Panc1 (cell line): ENCODE results near the gene CNTN5. TPM values are rescaled to one million over a fixed set of nuclear protein-coding genes. Genes with fewer than 3 reads are reported as not detected.

Experiments used
- ATAC-seq: fragments of 200-7000 bp; cut with Tn5 transposase; 2 replicates; pipeline ENCODE4 v1.9.1; 2020; ENCODE audit warnings: mild to moderate bottlenecking, moderate library complexity
- BruUV-seq: library from RNA; stranded (reverse); fragments of 400-500 nt; replicated peaks from 2 replicates; lab custom pipeline; 2021; lab: Mats Ljungman, UMichigan
- CTCF ChIA-PET: fragments of 300-600 bp; sonication (Branson Sonifier 250); formaldehyde crosslinking; loops from one replicate; lab custom pipeline; 2022; ENCODE audit warnings: antibody characterized with exemption; lab: Charles Lee
- POLR2A ChIA-PET: fragments of 300-600 bp; sonication (Branson Sonifier 250); formaldehyde crosslinking; loops from one replicate; lab custom pipeline; 2022; ENCODE audit warnings: antibody characterized with exemption; lab: Charles Lee
- DNase-seq: peaks from one replicate; pipeline ENCODE4 v3.0.0-alpha.2; 2010; ENCODE audit warnings: low read depth, low spot score
- H3K27ac ChIP-seq: 2 replicates; pipeline ENCODE4 v1.5.1; 2011; ENCODE audit warnings: mild to moderate bottlenecking, low read length, inconsistent platforms
- H3K27me3 ChIP-seq: fragments of 200-500 bp; sonication (Bioruptor generic); 2 replicates; pipeline ENCODE4 v1.6.0; 2014; ENCODE audit warnings: low read length, inconsistent platforms; ENCODE audit not compliant: control insufficient read depth, insufficient read depth
- H3K36me3 ChIP-seq: fragments of 200-500 bp; sonication (Bioruptor generic); 2 replicates; pipeline ENCODE4 v1.5.1; 2014; ENCODE audit warnings: inconsistent platforms, mild to moderate bottlenecking, low read length, moderate library complexity; ENCODE audit not compliant: control insufficient read depth, insufficient read depth
- H3K4me1 ChIP-seq: 2 replicates; pipeline ENCODE4 v1.5.1; 2011; ENCODE audit warnings: inconsistent platforms, mild to moderate bottlenecking, low read length, moderate library complexity; ENCODE audit not compliant: control insufficient read depth, insufficient read depth
- H3K4me3 ChIP-seq, 2 experiments: 2 replicates each; pipeline ENCODE4 v1.5.1; 2011 to 2012; ENCODE audit warnings: low read depth in 2 of 2, low read length in 2 of 2, mild to moderate bottlenecking in 2 of 2, inconsistent platforms in 1 of 2, moderate library complexity in 1 of 2
- H3K9me3 ChIP-seq: fragments of 200-500 bp; sonication (Bioruptor generic); 2 replicates; pipeline ENCODE4 v1.5.1; 2014; ENCODE audit warnings: low read depth, mild to moderate bottlenecking, inconsistent platforms, low read length, moderate library complexity; ENCODE audit not compliant: control insufficient read depth, insufficient read depth
- POLR2AphosphoS5 ChIP-seq: IDR thresholded peaks from 2 replicates; pipeline ENCODE4 v1.6.1; 2012; ENCODE audit warnings: mild to moderate bottlenecking, low read depth, low read length, moderate library complexity
- SIN3A ChIP-seq: IDR thresholded peaks from 2 replicates; pipeline ENCODE4 v1.6.1; 2012; ENCODE audit warnings: low read depth, mild to moderate bottlenecking, low read length, moderate library complexity, borderline replicate concordance; ENCODE audit not compliant: insufficient read depth
- TCF7L2 ChIP-seq: IDR thresholded peaks from 2 replicates; pipeline ENCODE4 v1.6.1; 2011; ENCODE audit warnings: mild to moderate bottlenecking, low read depth, low read length, inconsistent platforms
- in situ Hi-C: cut with HindIII; loops from 2 replicates; pipeline ENCODE4 v1.10.0; 2016; ENCODE audit warnings: low sequenced_read_pairs, low pct_unique_long_range_greater_than_20kb
- intact Hi-C: fragments of 100-400 bp; cut with micrococcal nuclease; formaldehyde crosslinking; loops from one replicate; pipeline ENCODE4 v1.10.0; 2022; ENCODE audit not compliant: unreplicated experiment
- total RNA-seq: library from RNA; stranded (reverse); gene quantifications from one replicate; pipeline ENCODE4 v1.2.1, GENCODE V29; 2021; ENCODE audit not compliant: unreplicated experiment
- TF ChIP-seq, protein P1 (sequence below): fragments of 450-650 bp; IDR thresholded peaks from 2 replicates; pipeline ENCODE4 v1.5.1; 2017; ENCODE audit warnings: mild to moderate bottlenecking
- TF ChIP-seq, protein P2 (sequence below), 2 experiments: IDR thresholded peaks; 2 replicates each; pipeline ENCODE4 v1.6.1; 2011 to 2012; ENCODE audit warnings: low read depth in 2 of 2, control low read depth in 1 of 2, low read length in 1 of 2, mild to moderate bottlenecking in 1 of 2, moderate library complexity in 1 of 2; ENCODE audit not compliant: insufficient read depth in 1 of 2

The CNTN5 gene
- total RNA-seq, 1 experiment from 2014 or later = not detected

DNA sequence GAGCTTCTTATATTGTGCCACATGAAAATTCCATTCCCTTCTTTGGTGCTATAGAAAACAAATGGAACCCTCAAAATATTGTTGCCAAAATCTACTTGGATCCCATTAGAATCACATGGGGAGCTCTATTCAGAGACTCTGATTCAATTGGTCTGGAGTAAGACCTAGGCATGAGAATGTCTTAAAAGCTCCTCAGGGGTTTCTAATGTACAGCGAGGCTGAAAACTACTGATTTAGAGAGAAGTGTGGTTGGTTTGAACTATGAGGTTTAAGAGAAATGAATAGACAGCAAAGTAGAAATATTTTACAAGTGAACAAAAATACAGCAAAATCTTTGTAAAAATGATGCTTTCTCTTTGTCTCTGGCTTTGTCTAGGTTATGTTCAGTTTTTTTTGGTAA is 514.7 kb downstream of the CNTN5 start:
- TF ChIP-seq POLR2AphosphoS5 (no peak), TCF7L2 (no peak), SIN3A (no peak)
- TF ChIP-seq, protein P1, sequence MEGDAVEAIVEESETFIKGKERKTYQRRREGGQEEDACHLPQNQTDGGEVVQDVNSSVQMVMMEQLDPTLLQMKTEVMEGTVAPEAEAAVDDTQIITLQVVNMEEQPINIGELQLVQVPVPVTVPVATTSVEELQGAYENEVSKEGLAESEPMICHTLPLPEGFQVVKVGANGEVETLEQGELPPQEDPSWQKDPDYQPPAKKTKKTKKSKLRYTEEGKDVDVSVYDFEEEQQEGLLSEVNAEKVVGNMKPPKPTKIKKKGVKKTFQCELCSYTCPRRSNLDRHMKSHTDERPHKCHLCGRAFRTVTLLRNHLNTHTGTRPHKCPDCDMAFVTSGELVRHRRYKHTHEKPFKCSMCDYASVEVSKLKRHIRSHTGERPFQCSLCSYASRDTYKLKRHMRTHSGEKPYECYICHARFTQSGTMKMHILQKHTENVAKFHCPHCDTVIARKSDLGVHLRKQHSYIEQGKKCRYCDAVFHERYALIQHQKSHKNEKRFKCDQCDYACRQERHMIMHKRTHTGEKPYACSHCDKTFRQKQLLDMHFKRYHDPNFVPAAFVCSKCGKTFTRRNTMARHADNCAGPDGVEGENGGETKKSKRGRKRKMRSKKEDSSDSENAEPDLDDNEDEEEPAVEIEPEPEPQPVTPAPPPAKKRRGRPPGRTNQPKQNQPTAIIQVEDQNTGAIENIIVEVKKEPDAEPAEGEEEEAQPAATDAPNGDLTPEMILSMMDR = no peak
- TF ChIP-seq, protein P2, sequence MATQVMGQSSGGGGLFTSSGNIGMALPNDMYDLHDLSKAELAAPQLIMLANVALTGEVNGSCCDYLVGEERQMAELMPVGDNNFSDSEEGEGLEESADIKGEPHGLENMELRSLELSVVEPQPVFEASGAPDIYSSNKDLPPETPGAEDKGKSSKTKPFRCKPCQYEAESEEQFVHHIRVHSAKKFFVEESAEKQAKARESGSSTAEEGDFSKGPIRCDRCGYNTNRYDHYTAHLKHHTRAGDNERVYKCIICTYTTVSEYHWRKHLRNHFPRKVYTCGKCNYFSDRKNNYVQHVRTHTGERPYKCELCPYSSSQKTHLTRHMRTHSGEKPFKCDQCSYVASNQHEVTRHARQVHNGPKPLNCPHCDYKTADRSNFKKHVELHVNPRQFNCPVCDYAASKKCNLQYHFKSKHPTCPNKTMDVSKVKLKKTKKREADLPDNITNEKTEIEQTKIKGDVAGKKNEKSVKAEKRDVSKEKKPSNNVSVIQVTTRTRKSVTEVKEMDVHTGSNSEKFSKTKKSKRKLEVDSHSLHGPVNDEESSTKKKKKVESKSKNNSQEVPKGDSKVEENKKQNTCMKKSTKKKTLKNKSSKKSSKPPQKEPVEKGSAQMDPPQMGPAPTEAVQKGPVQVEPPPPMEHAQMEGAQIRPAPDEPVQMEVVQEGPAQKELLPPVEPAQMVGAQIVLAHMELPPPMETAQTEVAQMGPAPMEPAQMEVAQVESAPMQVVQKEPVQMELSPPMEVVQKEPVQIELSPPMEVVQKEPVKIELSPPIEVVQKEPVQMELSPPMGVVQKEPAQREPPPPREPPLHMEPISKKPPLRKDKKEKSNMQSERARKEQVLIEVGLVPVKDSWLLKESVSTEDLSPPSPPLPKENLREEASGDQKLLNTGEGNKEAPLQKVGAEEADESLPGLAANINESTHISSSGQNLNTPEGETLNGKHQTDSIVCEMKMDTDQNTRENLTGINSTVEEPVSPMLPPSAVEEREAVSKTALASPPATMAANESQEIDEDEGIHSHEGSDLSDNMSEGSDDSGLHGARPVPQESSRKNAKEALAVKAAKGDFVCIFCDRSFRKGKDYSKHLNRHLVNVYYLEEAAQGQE (IDR thresholded peaks at IDR 0.05; ENCODE audit: insufficient read depth in 1 of 2, low read depth in 2 of 2, low read length in 1 of 2) = no peak
- intact Hi-C loops (no loop called here), in situ Hi-C loops (no loop called here)
- ATAC-seq (no peak), DNase-seq (no peak)
- Histone ChIP-seq H3K27me3 (no peaks in the 10 kb centered on the region), H3K36me3 (no peaks in the 10 kb centered on the region), H3K9me3 (no peaks in the 10 kb centered on the region), H3K4me3 (no peak overlapping the region), H3K4me1 (no peaks in the 10 kb centered on the region), H3K27ac (no peak overlapping the region)
- BruUV-seq = no TSS peak
- ChIA-PET CTCF (no interaction called here), POLR2A (no interaction called here)

DNA sequence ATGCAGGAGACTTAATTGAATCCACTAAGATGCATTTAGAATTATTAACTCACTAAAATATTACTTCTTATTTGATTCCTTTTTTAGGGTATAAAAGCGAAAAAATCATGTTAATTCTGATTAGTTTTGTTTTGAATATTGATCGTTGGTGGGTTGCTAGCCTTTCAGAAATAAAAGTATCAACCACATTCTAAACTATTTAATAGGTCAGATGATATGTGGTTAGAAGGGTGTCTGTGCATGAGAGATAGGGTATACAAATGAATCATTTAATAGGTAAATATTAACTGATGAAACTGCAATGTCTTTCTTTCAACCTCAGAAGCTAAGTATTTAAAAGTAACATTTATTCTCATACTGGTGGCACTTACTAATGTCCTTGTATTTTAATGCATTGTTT is 515.1 kb downstream of the CNTN5 start:
- H3K36me3 ChIP-seq = no peaks in the 10 kb centered on the region
- intact Hi-C loops = no loop called here
- no peaks in the 10 kb centered on the region for H3K27me3 ChIP-seq
- in situ Hi-C loops = no loop called here
- DNase-seq (no peak), ATAC-seq (no peak)
- no peaks in the 10 kb centered on the region for H3K4me1 ChIP-seq
- no peak overlapping the region for H3K4me3 ChIP-seq
- TF ChIP-seq, protein P2 (IDR thresholded peaks at IDR 0.05; ENCODE audit: insufficient read depth in 1 of 2, low read depth in 2 of 2, low read length in 1 of 2) = no peak
- TF ChIP-seq, protein P1 = no peak
- TF ChIP-seq SIN3A = no peak
- TF ChIP-seq TCF7L2 = no peak
- TF ChIP-seq POLR2AphosphoS5 = no peak
- no TSS peak for BruUV-seq
- no peak overlapping the region for H3K27ac ChIP-seq
- POLR2A ChIA-PET = no interaction called here
- H3K9me3 ChIP-seq = no peaks in the 10 kb centered on the region
- CTCF ChIA-PET = no interaction called here
